Endothelial cell of umbilical vein (primary cell): ENCODE measurements around the gene TIA1. TPM values are rescaled to one million over a fixed set of nuclear protein-coding genes. Genes with fewer than 3 reads are reported as not detected.

ENCODE experiments used
- BruUV-seq: library from RNA; stranded (reverse); fragments of 400-500 nt; replicated peaks from 2 replicates; lab custom pipeline; 2021; lab: Mats Ljungman, UMichigan
- CTCF ChIA-PET: fragments of 300-600, 350-600 bp; sonication (Branson Sonifier 250); formaldehyde crosslinking; loops from one replicate; lab custom pipeline; 2021; ENCODE audit warnings: antibody characterized with exemption, inconsistent platforms; lab: Charles Lee
- POLR2A ChIA-PET: fragments of 300-600, 350-600 bp; sonication (Branson Sonifier 250); formaldehyde crosslinking; loops from one replicate; lab custom pipeline; 2021; ENCODE audit warnings: antibody characterized with exemption, inconsistent platforms; lab: Charles Lee
- DNase-seq: peaks from one replicate; pipeline ENCODE4 v3.0.0-alpha.2; 2011; ENCODE audit warnings: low read depth, low spot score
- FAIRE-seq: peaks from 2 replicates; lab custom pipeline; 2011; peaks lifted over from hg19 to GRCh38; lab: Jason Lieb, UNC
- H2AFZ ChIP-seq: 2 replicates; pipeline ENCODE4 v1.6.0; 2012; ENCODE audit warnings: low read depth, low read length, control low read depth, inconsistent platforms
- H3K27ac ChIP-seq: 2 replicates; pipeline ENCODE4 v1.5.1; 2011; ENCODE audit warnings: low read depth, mild to moderate bottlenecking, control low read depth, low read length, moderate library complexity; ENCODE audit not compliant: insufficient read depth
- H3K27me3 ChIP-seq, 2 experiments: 2 replicates each; pipeline versions ENCODE4 v1.6.0 to v1.6.1; 2011; ENCODE audit warnings: low read length in 2 of 2, mixed read lengths in 1 of 2; ENCODE audit not compliant: control insufficient read depth in 2 of 2, insufficient read depth in 2 of 2
- H3K36me3 ChIP-seq, 2 experiments: 2 replicates in 1 of 2; 3 replicates in 1 of 2; pipeline ENCODE4 v1.5.1; 2011; ENCODE audit warnings: low read length in 2 of 2, mild to moderate bottlenecking in 1 of 2, moderate library complexity in 1 of 2; ENCODE audit not compliant: control insufficient read depth in 2 of 2, insufficient read depth in 2 of 2; ENCODE audit errors: extremely low read depth in 1 of 2
- H3K4me1 ChIP-seq: 3 replicates; pipeline ENCODE4 v1.5.1; 2011; ENCODE audit warnings: mild to moderate bottlenecking, low read length; ENCODE audit not compliant: control insufficient read depth, insufficient read depth; ENCODE audit errors: extremely low read depth
- H3K4me2 ChIP-seq: 2 replicates; pipeline ENCODE4 v1.6.1; 2011; ENCODE audit warnings: low read length, control low read depth, mixed read lengths; ENCODE audit not compliant: insufficient read depth
- H3K4me3 ChIP-seq, 3 experiments: fragments of 200-600 bp in 1 of 3; sonication (generic), shearing (Covaris generic) in 1 of 3; replicated peaks in 1 of 3; 2 replicates each; pipeline ENCODE4 v1.5.1; 2011 to 2016; ENCODE audit warnings: control low read depth in 3 of 3, low read length in 3 of 3, mild to moderate bottlenecking in 2 of 3, inconsistent platforms in 1 of 3, low read depth in 1 of 3, moderate library complexity in 1 of 3; ENCODE audit not compliant: insufficient read depth in 1 of 3
- H3K79me2 ChIP-seq: 2 replicates; pipeline ENCODE4 v1.6.0; 2012; ENCODE audit warnings: low read length, inconsistent platforms; ENCODE audit not compliant: control insufficient read depth, insufficient read depth
- H3K9ac ChIP-seq: replicated peaks from 2 replicates; pipeline ENCODE3; 2011; ENCODE audit warnings: low read length, control low read depth; ENCODE audit not compliant: insufficient read depth; ENCODE audit errors: extremely low read depth
- H3K9me1 ChIP-seq: replicated peaks from 3 replicates; pipeline ENCODE4 v1.6.0; 2011; ENCODE audit warnings: mild to moderate bottlenecking, low read length; ENCODE audit not compliant: control insufficient read depth, insufficient read depth; ENCODE audit errors: extremely low read depth
- H3K9me3 ChIP-seq: replicated peaks from 2 replicates; pipeline ENCODE4 v1.5.1; 2012; ENCODE audit warnings: low read length, inconsistent platforms; ENCODE audit not compliant: control insufficient read depth, insufficient read depth
- H4K20me1 ChIP-seq: replicated peaks from 2 replicates; pipeline ENCODE3; 2011; ENCODE audit warnings: mild to moderate bottlenecking, low read length; ENCODE audit not compliant: control insufficient read depth, insufficient read depth; ENCODE audit errors: extremely low read depth
- CTCF ChIP-seq, 2 donors: IDR thresholded peaks; 1 replicate in 1 of 2; 2 replicates in 1 of 2; pipeline ENCODE4 v1.5.1; 2011; ENCODE audit warnings: low read length in 2 of 2, mild to moderate bottlenecking in 2 of 2, moderate library complexity in 2 of 2, control low read depth in 1 of 2, inconsistent platforms in 1 of 2, low read depth in 1 of 2; ENCODE audit not compliant: insufficient read depth in 1 of 2; ENCODE audit errors: extremely low read depth in 1 of 2
- EZH2 ChIP-seq: IDR thresholded peaks from 2 replicates; pipeline ENCODE4 v1.6.1; 2012; ENCODE audit warnings: borderline replicate concordance, low read depth, mild to moderate bottlenecking, moderate library complexity, low read length, inconsistent platforms; ENCODE audit not compliant: severe bottlenecking
- FOS ChIP-seq: IDR thresholded peaks from 2 replicates; pipeline ENCODE4 v1.6.1; 2011; ENCODE audit warnings: mild to moderate bottlenecking, low read length, moderate library complexity, borderline replicate concordance; ENCODE audit not compliant: insufficient read depth
- GATA2 ChIP-seq: IDR thresholded peaks from 2 replicates; pipeline ENCODE4 v1.7.0; 2011; ENCODE audit warnings: low read depth, mild to moderate bottlenecking, moderate library complexity, mixed read lengths, low read length; ENCODE audit not compliant: insufficient read length, insufficient read depth
- JUN ChIP-seq: IDR thresholded peaks from 2 replicates; pipeline ENCODE4 v1.6.1; 2011; ENCODE audit warnings: borderline replicate concordance, low read depth; ENCODE audit not compliant: insufficient read length, insufficient read depth
- MYC ChIP-seq: IDR thresholded peaks from one replicate; pipeline ENCODE4 v1.6.1; 2011; ENCODE audit warnings: mild to moderate bottlenecking, low read depth, low read length
- POLR2A ChIP-seq: IDR thresholded peaks from 2 replicates; pipeline ENCODE4 v1.6.1; 2012; ENCODE audit warnings: low read depth, mild to moderate bottlenecking, control low read depth, low read length
- POLR2AphosphoS5 ChIP-seq: IDR thresholded peaks from 2 replicates; pipeline ENCODE4 v1.6.1; 2012; ENCODE audit warnings: low read depth, mild to moderate bottlenecking, control low read depth, low read length, moderate library complexity; ENCODE audit not compliant: insufficient read depth
- dilution Hi-C: fragments of 300-500 bp; cut with MboI; formaldehyde crosslinking; loops from one replicate; pipeline ENCODE4 v1.15.0; 2019; ENCODE audit warnings: low sequenced_read_pairs; ENCODE audit not compliant: extremely low pct_ligation_motif_present
- intact Hi-C: fragments of 100-400 bp; cut with micrococcal nuclease; formaldehyde crosslinking; loops from one replicate; pipeline ENCODE4 v1.10.0; 2022
- polyA plus RNA-seq, 4 experiments: library from polyadenylated mRNA; depleted of rRNA in 3 of 4; stranded (reverse) in 3 of 4; unstranded in 1 of 4; fragments of >200 nt; gene quantifications; 2 replicates each; pipeline versions ENCODE4 v1.2.1 to v1.2.3, GENCODE V29; 2011 to 2012; ENCODE audit warnings: missing spikeins in 1 of 4
- total RNA-seq: library from RNA; stranded (reverse); gene quantifications from 2 replicates; pipeline ENCODE4 v1.2.3, GENCODE V29; 2021
- TF ChIP-seq, protein P1 (sequence below): IDR thresholded peaks from 2 replicates; pipeline ENCODE4 v1.6.1; 2011; ENCODE audit not compliant: insufficient read depth, insufficient read length

The TIA1 gene
- total and polyA plus RNA-seq, 2 donors (not counting 3 experiments of a cell fraction or from before 2014, with no cell fraction given), result 60.2 to 163 TPM

- Histone ChIP-seq H3K36me3 (peaks cover 13 to 22% of the 10 kb centered on the region in 2 experiments), H3K4me3 (no peak overlapping the region), H3K27me3 (no peaks in the 10 kb centered on the region), H2AFZ (no peak overlapping the region), H3K9me1 (no peaks in the 10 kb centered on the region), H3K4me1 (peaks cover 8% of the 10 kb centered on the region), H4K20me1 (no peaks in the 10 kb centered on the region), H3K9ac (no peak overlapping the region), H3K27ac (no peak overlapping the region), H3K4me2 (no peak overlapping the region), H3K79me2 (no peaks in the 10 kb centered on the region), H3K9me3 (no peaks in the 10 kb centered on the region)
- ChIA-PET CTCF (interaction anchor here (1.8 kb wide), 1 partner anchor 303 kb away, joined by 5 read pairs; no protein-coding TSS in a partner anchor), POLR2A (no interaction called here)
- DNase-seq, result no peak
- FAIRE-seq, result no peak
- dilution Hi-C loops (no loop called here), intact Hi-C loops (loop anchor here (5.0 kb wide), 1 partner anchor 302 kb away; no protein-coding TSS in a partner anchor)
- TF ChIP-seq CTCF (IDR thresholded peaks at IDR 0.05; ENCODE audit: extremely low read depth in 1 of 2, insufficient read depth in 1 of 2, low read depth in 1 of 2, low read length in 2 of 2) (no peak), POLR2AphosphoS5 (no peak), EZH2 (no peak), FOS (no peak), MYC (no peak), JUN (no peak), POLR2A (no peak), GATA2 (no peak)
- TF ChIP-seq, protein P1, sequence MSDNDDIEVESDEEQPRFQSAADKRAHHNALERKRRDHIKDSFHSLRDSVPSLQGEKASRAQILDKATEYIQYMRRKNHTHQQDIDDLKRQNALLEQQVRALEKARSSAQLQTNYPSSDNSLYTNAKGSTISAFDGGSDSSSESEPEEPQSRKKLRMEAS, result no peak
- no TSS peak for BruUV-seq
Measured at GRCh38 chr2:70214365-70214764, 34.1 kb downstream of the TIA1 start.
